Calu3 (cell line): ENCODE measurements around the gene PCDHGB2. TPM values are rescaled to one million over a fixed set of nuclear protein-coding genes. Genes with fewer than 3 reads are reported as not detected.
"Not testable (repeated sequence)": the region's sequence is repeated elsewhere in the genome, so short reads cannot be mapped to it uniquely, and the experiment has no call there.

Experiments used
- BruUV-seq: library from RNA; stranded (reverse); fragments of 400-500 nt; replicated peaks from 2 replicates; lab custom pipeline; 2021; lab: Mats Ljungman, UMichigan
- CTCF ChIA-PET: fragments of 300-600 bp; sonication (Branson Sonifier 250); formaldehyde crosslinking; loops from one replicate; lab custom pipeline; 2022; ENCODE audit warnings: antibody characterized with exemption; lab: Charles Lee
- DNase-seq: peaks from one replicate; pipeline ENCODE4 v3.0.0; 2022
- H3K27ac Mint-ChIP-seq: one replicate; pipeline ENCODE4 v1.8.0; 2022; ENCODE audit warnings: mixed read lengths; ENCODE audit not compliant: unreplicated experiment
- H3K27me3 Mint-ChIP-seq: one replicate; pipeline ENCODE4 v1.8.0; 2022; ENCODE audit warnings: mixed read lengths; ENCODE audit not compliant: unreplicated experiment
- H3K36me3 Mint-ChIP-seq: one replicate; pipeline ENCODE4 v1.8.0; 2022; ENCODE audit warnings: mild to moderate bottlenecking, moderate library complexity, mixed read lengths; ENCODE audit not compliant: insufficient read depth, unreplicated experiment
- H3K4me1 Mint-ChIP-seq: one replicate; pipeline ENCODE4 v1.8.0; 2022; ENCODE audit warnings: mild to moderate bottlenecking, low read depth, mixed read lengths; ENCODE audit not compliant: unreplicated experiment
- H3K4me3 Mint-ChIP-seq: one replicate; pipeline ENCODE4 v1.8.0; 2022; ENCODE audit warnings: mild to moderate bottlenecking, low read depth, moderate library complexity, mixed read lengths; ENCODE audit not compliant: unreplicated experiment
- H3K9me3 Mint-ChIP-seq: one replicate; pipeline ENCODE4 v1.8.0; 2022; ENCODE audit warnings: low read depth, mixed read lengths; ENCODE audit not compliant: unreplicated experiment
- intact Hi-C: fragments of 100-400 bp; cut with micrococcal nuclease; formaldehyde crosslinking; loops from one replicate; pipeline ENCODE4 v1.10.0; 2022; ENCODE audit not compliant: unreplicated experiment
- total RNA-seq: library from RNA; stranded (reverse); gene quantifications from 2 replicates; pipeline ENCODE4 v1.2.3, GENCODE V29; 2022
- TF ChIP-seq, protein P1 (sequence below): fragments of 200-600 bp; IDR thresholded peaks from one replicate; pipeline ENCODE4 v1.8.0; 2022; ENCODE audit warnings: antibody characterized with exemption; ENCODE audit not compliant: unreplicated experiment

PCDHGB2 gene
- total RNA-seq, 1 experiment from 2014 or later: 0.38 TPM

- intact Hi-C loops: no loop called here
Observed at GRCh38 chr5:141328231-141328630, 31.6 kb upstream of the PCDHGB2 start.

DNA sequence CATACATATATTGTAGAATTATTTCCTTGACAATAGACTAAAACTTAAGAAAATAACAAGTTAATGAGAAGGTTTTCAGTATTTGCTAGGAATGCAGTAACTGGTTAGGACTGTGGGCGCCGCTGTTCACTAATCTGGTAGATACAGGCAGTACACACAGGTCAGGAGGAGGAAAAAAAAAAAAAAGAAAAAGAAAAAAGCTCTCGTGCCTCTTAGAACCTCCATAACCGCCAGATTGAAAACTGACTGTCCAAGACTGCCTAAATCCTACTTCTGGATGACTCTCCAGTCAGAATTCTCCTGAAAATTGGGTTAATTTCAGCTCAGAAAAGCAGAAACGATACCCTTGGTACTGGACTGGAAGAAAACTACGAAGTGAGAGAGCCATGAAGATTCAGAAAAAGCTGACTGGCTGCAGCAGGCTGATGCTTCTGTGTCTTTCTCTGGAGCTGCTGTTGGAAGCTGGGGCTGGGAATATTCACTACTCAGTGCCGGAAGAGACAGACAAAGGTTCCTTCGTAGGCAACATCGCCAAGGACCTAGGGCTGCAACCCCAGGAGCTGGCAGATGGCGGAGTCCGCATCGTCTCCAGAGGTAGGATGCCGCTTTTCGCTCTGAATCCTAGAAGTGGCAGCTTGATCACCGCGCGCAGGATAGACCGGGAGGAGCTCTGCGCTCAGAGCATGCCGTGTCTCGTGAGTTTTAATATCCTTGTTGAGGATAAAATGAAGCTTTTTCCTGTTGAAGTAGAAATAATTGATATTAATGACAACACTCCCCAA is 29.3 kb upstream of the PCDHGB2 start, which contains the start of gene PCDHGA1:
PCDHGA1 (plus strand) TSS at position 216 of the 782 bp plus-strand sequence.
- CTCF ChIA-PET: interaction anchor here (0.9 to 1.8 kb wide), 2 partner anchors 10 to 234 kb away, joined by 3 to 5 read pairs; partner anchors contain the start of gene TAF7
- H3K36me3 Mint-ChIP-seq: no peaks in the 10 kb centered on the region
- no peak for DNase-seq

More at GRCh38 chr5:141328231-141328630, 31.6 kb upstream of the PCDHGB2 start:
- Mint-ChIP-seq H3K9me3 (peaks cover 8% of the 10 kb centered on the region), H3K4me1 (no peaks in the 10 kb centered on the region), H3K4me3 (no peak overlapping the region), H3K27ac (no peak overlapping the region), H3K36me3 (no peaks in the 10 kb centered on the region), H3K27me3 (no peaks in the 10 kb centered on the region)
- CTCF ChIA-PET: interaction anchor here (0.9 kb wide), 1 partner anchor 10 kb away, joined by 3 read pairs; the partner anchor contains the start of gene PCDHGA2
- BruUV-seq: no TSS peak
- no peak for DNase-seq
- TF ChIP-seq, protein P1, sequence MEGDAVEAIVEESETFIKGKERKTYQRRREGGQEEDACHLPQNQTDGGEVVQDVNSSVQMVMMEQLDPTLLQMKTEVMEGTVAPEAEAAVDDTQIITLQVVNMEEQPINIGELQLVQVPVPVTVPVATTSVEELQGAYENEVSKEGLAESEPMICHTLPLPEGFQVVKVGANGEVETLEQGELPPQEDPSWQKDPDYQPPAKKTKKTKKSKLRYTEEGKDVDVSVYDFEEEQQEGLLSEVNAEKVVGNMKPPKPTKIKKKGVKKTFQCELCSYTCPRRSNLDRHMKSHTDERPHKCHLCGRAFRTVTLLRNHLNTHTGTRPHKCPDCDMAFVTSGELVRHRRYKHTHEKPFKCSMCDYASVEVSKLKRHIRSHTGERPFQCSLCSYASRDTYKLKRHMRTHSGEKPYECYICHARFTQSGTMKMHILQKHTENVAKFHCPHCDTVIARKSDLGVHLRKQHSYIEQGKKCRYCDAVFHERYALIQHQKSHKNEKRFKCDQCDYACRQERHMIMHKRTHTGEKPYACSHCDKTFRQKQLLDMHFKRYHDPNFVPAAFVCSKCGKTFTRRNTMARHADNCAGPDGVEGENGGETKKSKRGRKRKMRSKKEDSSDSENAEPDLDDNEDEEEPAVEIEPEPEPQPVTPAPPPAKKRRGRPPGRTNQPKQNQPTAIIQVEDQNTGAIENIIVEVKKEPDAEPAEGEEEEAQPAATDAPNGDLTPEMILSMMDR: no peak

DNA sequence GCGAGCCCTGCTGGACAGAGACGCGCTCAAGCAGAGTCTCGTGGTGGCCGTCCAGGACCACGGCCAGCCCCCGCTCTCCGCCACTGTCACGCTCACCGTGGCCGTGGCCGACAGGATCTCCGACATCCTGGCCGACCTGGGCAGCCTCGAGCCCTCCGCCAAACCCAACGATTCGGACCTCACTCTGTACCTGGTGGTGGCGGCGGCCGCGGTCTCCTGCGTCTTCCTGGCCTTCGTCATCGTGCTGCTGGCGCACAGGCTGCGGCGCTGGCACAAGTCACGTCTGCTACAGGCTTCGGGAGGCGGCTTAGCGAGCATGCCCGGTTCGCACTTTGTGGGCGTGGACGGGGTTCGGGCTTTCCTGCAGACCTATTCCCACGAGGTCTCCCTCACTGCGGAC is 27.2 kb upstream of the PCDHGB2 start:
- H3K27me3 Mint-ChIP-seq, DNase-seq, H3K4me3 Mint-ChIP-seq, H3K27ac Mint-ChIP-seq, BruUV-seq, H3K4me1 Mint-ChIP-seq, intact Hi-C loops, CTCF ChIA-PET, H3K36me3 Mint-ChIP-seq: not testable (repeated sequence)
- peaks cover 12% of the 10 kb centered on the region for H3K9me3 Mint-ChIP-seq

More for the DNA sequence above, 29.3 kb upstream of the PCDHGB2 start, which contains the start of gene PCDHGA1:
- Mint-ChIP-seq H3K9me3 (peaks cover 8% of the 10 kb centered on the region), H3K4me1 (no peaks in the 10 kb centered on the region), H3K27me3 (no peaks in the 10 kb centered on the region), H3K27ac (no peak within 1 kb of the TSS), H3K4me3 (no peak within 1 kb of the TSS)
- TF ChIP-seq, protein P1: no peak
- intact Hi-C loops: no loop called here
- no TSS peak for BruUV-seq

- BruUV-seq: no TSS peak
- no peak within 1 kb of the TSS for H3K27ac Mint-ChIP-seq
- H3K9me3 Mint-ChIP-seq: peaks cover 23% of the 10 kb centered on the region
- H3K4me3 Mint-ChIP-seq: no peak within 1 kb of the TSS
- TF ChIP-seq, protein P1: no peak
- no peaks in the 10 kb centered on the region for H3K4me1 Mint-ChIP-seq
- H3K36me3 Mint-ChIP-seq: no peaks in the 10 kb centered on the region
- H3K27me3 Mint-ChIP-seq: no peaks in the 10 kb centered on the region
- intact Hi-C loops: no loop called here
- no peak for DNase-seq
- CTCF ChIA-PET: interaction anchor here (0.6 kb wide), 1 partner anchor 10 kb away, joined by 3 read pairs; no protein-coding TSS in a partner anchor
Observed at GRCh38 chr5:141338538-141339306, 21.1 kb upstream of the PCDHGB2 start, which contains the start of gene PCDHGA2. Gene PCDHGA2, plus strand, starts transcription at chr5:141338760.

DNA sequence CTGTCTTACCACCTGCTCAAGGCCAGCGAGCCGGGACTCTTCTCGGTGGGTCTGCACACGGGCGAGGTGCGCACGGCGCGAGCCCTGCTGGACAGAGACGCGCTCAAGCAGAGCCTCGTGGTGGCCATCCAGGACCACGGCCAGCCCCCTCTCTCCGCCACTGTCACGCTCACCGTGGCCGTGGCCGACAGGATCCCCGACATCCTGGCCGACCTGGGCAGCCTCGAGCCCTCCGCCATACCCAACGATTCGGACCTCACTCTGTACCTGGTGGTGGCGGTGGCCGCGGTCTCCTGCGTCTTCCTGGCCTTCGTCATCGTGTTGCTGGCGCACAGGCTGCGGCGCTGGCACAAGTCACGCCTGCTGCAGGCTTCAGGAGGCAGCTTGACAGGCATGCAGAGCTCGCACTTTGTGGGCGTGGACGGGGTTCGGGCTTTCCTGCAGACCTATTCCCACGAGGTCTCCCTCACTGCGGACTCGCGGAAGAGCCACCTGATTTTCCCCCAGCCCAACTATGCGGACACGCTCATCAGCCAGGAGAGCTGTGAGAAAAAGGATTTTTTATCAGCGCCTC is 18.9 kb upstream of the PCDHGB2 start:
- H3K27ac Mint-ChIP-seq, H3K4me1 Mint-ChIP-seq, CTCF ChIA-PET, intact Hi-C loops, H3K36me3 Mint-ChIP-seq, BruUV-seq, DNase-seq, H3K4me3 Mint-ChIP-seq, H3K27me3 Mint-ChIP-seq: not testable (repeated sequence)
- peaks cover 27% of the 10 kb centered on the region for H3K9me3 Mint-ChIP-seq
